Measurements from ENCODE around the gene CD99L2. TPM values are rescaled to one million over a fixed set of nuclear protein-coding genes. Genes with fewer than 3 reads are reported as not detected.

Gene CD99L2
- total and polyA plus RNA-seq, 2 of the 8 experiments (the other 6 are each of a cell fraction or from before 2014, with no cell fraction given), result 8.0 to 8.5 TPM

DNA sequence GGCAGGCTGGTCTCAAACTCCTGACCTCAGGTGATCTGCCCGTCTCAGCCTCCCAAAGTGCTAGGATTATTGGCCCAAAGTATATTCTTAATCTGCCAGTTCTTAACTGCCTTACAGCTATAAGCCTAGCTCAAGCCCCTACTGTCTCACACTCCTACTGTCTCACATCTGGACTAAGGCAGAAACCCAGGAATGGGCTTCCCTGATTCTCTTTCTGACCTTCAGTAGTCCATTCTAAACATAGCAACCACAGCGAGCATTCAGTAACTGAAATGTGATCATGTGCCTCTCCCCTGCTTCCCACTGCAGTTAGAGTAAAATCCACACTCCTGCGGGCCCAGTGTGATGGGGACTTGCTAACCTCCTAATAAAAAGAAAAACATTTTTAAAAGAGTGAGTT lies 146.3 kb downstream of the CD99L2 start:
- CTCF ChIA-PET (ENCODE audit: partially characterized antibody), result interaction anchor here (0.7 kb wide), 1 partner anchor 9 kb away, joined by 3 read pairs; no protein-coding TSS in a partner anchor
- TF ChIP-seq EZH2 (IDR thresholded peaks at IDR 0.05; ENCODE audit: low read depth, low read length, severe bottlenecking), result no peak
- no peak for TF ChIP-seq SUZ12 (IDR thresholded peaks at IDR 0.05; ENCODE audit: low read length)
- no peak for TF ChIP-seq BRCA1 (IDR thresholded peaks at IDR 0.05; ENCODE audit: low read depth, low read length)
- TF ChIP-seq ASH2L (IDR thresholded peaks at IDR 0.05; ENCODE audit: low read length), result no peak
- TF ChIP-seq TBP (IDR thresholded peaks at IDR 0.05; ENCODE audit: low read depth, low read length), result no peak
- no peak for TF ChIP-seq SP2 (IDR thresholded peaks at IDR 0.05; ENCODE audit: low read length)
- no peak for TF ChIP-seq CTCF (IDR thresholded peaks at IDR 0.05; ENCODE audit: control extremely low read depth in 1 of 3, insufficient read depth in 1 of 3, low read depth in 1 of 3, low read length in 3 of 3)
- TF ChIP-seq YY1 (IDR thresholded peaks at IDR 0.05; ENCODE audit: low read depth, low read length), result no peak
- TF ChIP-seq KDM1A (IDR thresholded peaks at IDR 0.05; ENCODE audit: borderline replicate concordance, low read length), result no peak
- TF ChIP-seq SIX5 (IDR thresholded peaks at IDR 0.05; ENCODE audit: low read depth, low read length), result no peak
- TF ChIP-seq KDM4A (IDR thresholded peaks at IDR 0.05; ENCODE audit: low read depth, low read length, severe bottlenecking), result no peak
- no peak for TF ChIP-seq HDAC6 (IDR thresholded peaks at IDR 0.05; ENCODE audit: low read depth, low read length)
- TF ChIP-seq TCF12 (IDR thresholded peaks at IDR 0.05; ENCODE audit: low read depth, low read length), result no peak

More for the DNA sequence above, 146.3 kb downstream of the CD99L2 start:
- Histone ChIP-seq H3K23me2 (ENCODE audit: low read depth, low read length) (no peaks in the 10 kb centered on the region), H3K27ac (ENCODE audit: low read depth, low read length) (no peak overlapping the region), H2BK5ac (ENCODE audit: low read depth, low read length) (no peak overlapping the region), H4K8ac (ENCODE audit: extremely low read depth, insufficient read depth, low read length) (no peak overlapping the region), H2BK15ac (ENCODE audit: low read length) (no peak overlapping the region), H3K4ac (replicated peaks; ENCODE audit: insufficient read length, low read depth, low read length) (no peak overlapping the region), H2AK5ac (ENCODE audit: low read depth, low read length) (no peak overlapping the region), H3K27me3 (replicated peaks in 1 of 4; ENCODE audit: control insufficient read depth in 3 of 4, extremely low read depth in 1 of 4, insufficient read depth in 3 of 4, low read length in 3 of 4) (no peaks in the 10 kb centered on the region), H3K23ac (ENCODE audit: insufficient read length) (no peak overlapping the region), H3K9me3 (ENCODE audit: insufficient read depth in 2 of 2, low read depth in 1 of 2, low read length in 1 of 2) (no peaks in the 10 kb centered on the region), H3K14ac (ENCODE audit: insufficient read length) (no peak overlapping the region), H3K18ac (ENCODE audit: extremely low read depth, low read length) (no peak overlapping the region), H4K20me1 (replicated peaks in 1 of 2; ENCODE audit: control insufficient read depth in 1 of 2, insufficient read depth in 2 of 2, low read length in 2 of 2) (no peaks in the 10 kb centered on the region), H3K4me2 (ENCODE audit: insufficient read depth in 1 of 2, low read depth in 2 of 2, low read length in 2 of 2) (no peak overlapping the region), H4K5ac (ENCODE audit: insufficient read length, low read depth, low read length) (no peak overlapping the region), H2BK20ac (ENCODE audit: low read length) (no peak overlapping the region), H2BK120ac (replicated peaks; ENCODE audit: low read depth, low read length) (no peak overlapping the region), H2BK12ac (ENCODE audit: low read depth, low read length) (no peak overlapping the region), H3K36me3 (ENCODE audit: control insufficient read depth in 2 of 4, insufficient read depth in 4 of 4, low read length in 3 of 4) (peaks cover 0 to 4% (median under 1%) of the 10 kb centered on the region in 4 experiments; a peak in 3 of 8 replicates), H3K56ac (replicated peaks; ENCODE audit: insufficient read length, low read depth, low read length) (no peak overlapping the region), H3K4me3 (ENCODE audit: extremely low read depth in 1 of 4, insufficient read depth in 2 of 4, low read depth in 3 of 4, low read length in 4 of 4) (no peak overlapping the region), H3K79me1 (ENCODE audit: low read depth, low read length) (no peaks in the 10 kb centered on the region), H3K79me2 (ENCODE audit: control insufficient read depth in 1 of 2, insufficient read depth in 2 of 2, low read length in 2 of 2) (no peaks in the 10 kb centered on the region), H3K4me1 (replicated peaks in 1 of 4; ENCODE audit: control insufficient read depth in 3 of 4, insufficient read depth in 4 of 4, low read length in 3 of 4) (no peaks in the 10 kb centered on the region), H2AFZ (ENCODE audit: low read length) (no peak overlapping the region), H3K9ac (replicated peaks in 1 of 4; ENCODE audit: extremely low read depth in 1 of 4, low read depth in 3 of 4, low read length in 3 of 4) (no peak overlapping the region), H4K91ac (replicated peaks; ENCODE audit: insufficient read length, low read length) (no peak overlapping the region)
- DNase-seq (ENCODE audit: low read depth in 1 of 2, low spot score in 2 of 2) (no peak), FAIRE-seq (no peak)
- 97% methylated on average over 3 of the region's 3 CpGs; no CpG with 5 or more reads in 1 of the 2 experiments for WGBS, 2 experiments (ENCODE audit: extremely low coverage in 1 of 2, insufficient coverage in 1 of 2, insufficient read length in 1 of 2, insufficient replicate concordance in 2 of 2, low coverage in 1 of 2, low lambda C conversion rate in 2 of 2, missing lambda C conversion rate in 1 of 2)
- POLR2A ChIA-PET (ENCODE audit: partially characterized antibody), result interaction anchor here (0.6 kb wide), 1 partner anchor 28 kb away, joined by 3 read pairs; no protein-coding TSS in a partner anchor
